ENCODE measurements around the gene PAQR5. TPM values are rescaled to one million over a fixed set of nuclear protein-coding genes. Genes with fewer than 3 reads are reported as not detected.

PAQR5 gene
- total and polyA plus RNA-seq, 2 donors from 2014 or later: 32.7 to 51.3 TPM

DNA sequence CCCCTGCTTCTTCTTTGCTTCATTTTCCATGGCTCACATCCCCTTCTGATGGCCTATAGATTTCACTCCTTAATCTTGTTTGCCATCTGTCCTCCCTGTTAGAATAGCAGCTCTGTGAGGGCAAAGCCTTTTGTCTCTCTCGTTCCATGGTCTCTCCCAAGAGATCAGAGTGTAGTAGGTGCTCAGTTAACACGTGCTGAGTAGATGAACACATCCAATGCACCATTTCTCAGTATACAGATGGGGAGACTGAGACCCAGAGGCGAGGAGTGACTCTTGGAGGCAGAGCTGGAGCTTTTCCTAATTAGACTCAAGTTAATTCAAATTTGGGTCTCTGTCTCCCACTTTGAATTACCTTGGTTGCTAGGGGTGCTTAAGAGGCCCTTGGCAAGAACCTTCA is 4.2 kb downstream of the PAQR5 start:
- H3K27ac ChIP-seq (ENCODE audit: low read depth in 2 of 2, low read length in 2 of 2): peak overlapping the region; percentile 95 to 96
- peaks cover 0 to 11% (median 0%) of the 10 kb centered on the region in 3 donors for H3K36me3 ChIP-seq (ENCODE audit: control insufficient read depth in 2 of 3, insufficient read depth in 3 of 3, low read length in 3 of 3)
- FAIRE-seq (no peak), DNase-seq (no peak)
- intact Hi-C loops (cut with DNase I): no loop called here
- H3K4me3 ChIP-seq (ENCODE audit: low read length in 3 of 3): peak overlapping the region in 1 of 3 donors; percentile 51
- TF ChIP-seq, protein P1, sequence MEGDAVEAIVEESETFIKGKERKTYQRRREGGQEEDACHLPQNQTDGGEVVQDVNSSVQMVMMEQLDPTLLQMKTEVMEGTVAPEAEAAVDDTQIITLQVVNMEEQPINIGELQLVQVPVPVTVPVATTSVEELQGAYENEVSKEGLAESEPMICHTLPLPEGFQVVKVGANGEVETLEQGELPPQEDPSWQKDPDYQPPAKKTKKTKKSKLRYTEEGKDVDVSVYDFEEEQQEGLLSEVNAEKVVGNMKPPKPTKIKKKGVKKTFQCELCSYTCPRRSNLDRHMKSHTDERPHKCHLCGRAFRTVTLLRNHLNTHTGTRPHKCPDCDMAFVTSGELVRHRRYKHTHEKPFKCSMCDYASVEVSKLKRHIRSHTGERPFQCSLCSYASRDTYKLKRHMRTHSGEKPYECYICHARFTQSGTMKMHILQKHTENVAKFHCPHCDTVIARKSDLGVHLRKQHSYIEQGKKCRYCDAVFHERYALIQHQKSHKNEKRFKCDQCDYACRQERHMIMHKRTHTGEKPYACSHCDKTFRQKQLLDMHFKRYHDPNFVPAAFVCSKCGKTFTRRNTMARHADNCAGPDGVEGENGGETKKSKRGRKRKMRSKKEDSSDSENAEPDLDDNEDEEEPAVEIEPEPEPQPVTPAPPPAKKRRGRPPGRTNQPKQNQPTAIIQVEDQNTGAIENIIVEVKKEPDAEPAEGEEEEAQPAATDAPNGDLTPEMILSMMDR (IDR thresholded peaks at IDR 0.05; ENCODE audit: borderline replicate concordance, extremely low read depth, insufficient read depth): no peak
- peaks cover 0 to 43% (median 39%) of the 10 kb centered on the region in 3 donors for H3K4me1 ChIP-seq (ENCODE audit: control insufficient read depth in 2 of 3, insufficient read depth in 2 of 3, low read depth in 1 of 3, low read length in 3 of 3)
- no peaks in the 10 kb centered on the region for H3K9me3 ChIP-seq (ENCODE audit: control insufficient read depth in 2 of 3, insufficient read depth in 1 of 3, low read length in 3 of 3)
- no peaks in the 10 kb centered on the region for H3K27me3 ChIP-seq (ENCODE audit: control insufficient read depth, insufficient read depth, low read length)
- peak overlapping the region in 1 of 3 donors; percentile 62 for H3K9ac ChIP-seq (ENCODE audit: low read length in 3 of 3)

DNA sequence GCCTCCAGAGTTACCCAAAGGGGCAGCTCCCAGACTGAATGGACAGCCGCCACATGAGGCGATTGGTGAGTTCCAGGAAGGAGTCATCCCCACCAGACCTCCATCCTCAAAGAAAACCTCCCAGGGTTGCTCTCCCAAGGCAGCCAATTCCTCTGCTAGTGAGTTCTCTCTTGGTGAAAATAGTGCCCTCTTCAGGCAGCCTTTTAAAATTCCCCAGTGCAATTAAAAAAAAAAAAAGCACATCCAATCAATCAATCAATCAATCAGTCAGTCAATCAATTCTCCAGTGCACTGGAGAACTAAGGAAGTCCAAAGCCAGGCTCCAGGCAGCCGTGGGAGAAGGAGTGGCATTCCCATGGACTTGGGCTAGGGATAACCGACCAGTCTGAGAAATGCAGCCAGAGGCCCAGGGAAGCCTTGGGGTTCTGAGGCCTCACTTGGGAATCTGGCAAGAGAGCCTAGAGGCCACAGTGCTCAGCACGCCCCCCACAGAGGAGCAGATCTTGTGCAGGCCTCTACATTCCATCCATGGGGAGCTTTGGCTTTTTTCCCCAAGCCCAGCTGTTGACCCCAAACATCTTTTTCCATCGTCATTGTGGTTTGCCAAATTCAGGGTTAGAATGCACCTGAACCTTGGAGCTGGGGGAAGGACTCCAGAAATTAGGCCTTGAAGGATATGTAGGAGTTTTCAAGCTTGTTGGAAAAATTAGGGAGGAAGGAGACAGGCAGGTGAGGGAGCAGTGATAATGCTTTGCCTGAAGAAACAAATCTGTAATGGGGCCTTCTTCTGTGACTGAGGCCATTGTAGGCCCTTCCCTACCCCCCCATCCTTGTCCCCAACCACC is 4.8 kb downstream of the PAQR5 start:
- Histone ChIP-seq H3K4me3 (ENCODE audit: low read length in 3 of 3) (no peak overlapping the region), H3K9me3 (ENCODE audit: control insufficient read depth in 2 of 3, insufficient read depth in 1 of 3, low read length in 3 of 3) (no peaks in the 10 kb centered on the region), H3K36me3 (ENCODE audit: control insufficient read depth in 2 of 3, insufficient read depth in 3 of 3, low read length in 3 of 3) (peaks cover 0 to 11% (median 0%) of the 10 kb centered on the region in 3 donors), H3K9ac (ENCODE audit: low read length in 3 of 3) (peak overlapping the region in 2 of 3 donors; percentile 8 to 18), H3K4me1 (ENCODE audit: control insufficient read depth in 2 of 3, insufficient read depth in 2 of 3, low read depth in 1 of 3, low read length in 3 of 3) (peaks cover 0 to 44% (median 43%) of the 10 kb centered on the region in 3 donors), H3K27ac (ENCODE audit: low read depth in 2 of 2, low read length in 2 of 2) (peak overlapping the region; percentile 95 to 96), H3K27me3 (ENCODE audit: control insufficient read depth, insufficient read depth, low read length) (no peaks in the 10 kb centered on the region)
- DNase-seq: peak in 1 of 5 donors; percentile 37
- intact Hi-C loops (cut with DNase I): no loop called here
- TF ChIP-seq, protein P1 (IDR thresholded peaks at IDR 0.05; ENCODE audit: borderline replicate concordance, extremely low read depth, insufficient read depth): no peak
- FAIRE-seq: no peak

DNA sequence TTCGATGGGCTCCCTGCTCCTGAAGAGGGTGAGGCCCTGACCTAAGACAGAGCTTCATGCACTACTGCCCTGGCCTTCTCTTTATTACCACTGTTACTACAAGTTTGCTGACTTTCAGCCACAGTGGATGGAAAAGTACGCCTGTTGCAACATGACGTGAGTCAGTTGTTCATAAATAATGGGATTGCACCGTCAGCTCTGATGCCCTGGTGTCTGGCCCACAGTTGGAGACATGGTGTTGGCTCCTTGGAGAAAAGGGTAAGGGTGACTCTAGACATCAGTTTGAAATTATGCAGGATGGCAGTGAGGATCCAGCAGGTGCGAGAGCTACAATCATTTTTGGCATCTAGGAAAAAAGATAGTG is 5.5 kb downstream of the PAQR5 start:
- peak overlapping the region in 1 of 3 donors; percentile 8 for H3K9ac ChIP-seq (ENCODE audit: low read length in 3 of 3)
- peak overlapping the region in 1 of 3 donors; percentile 16 for H3K4me3 ChIP-seq (ENCODE audit: low read length in 3 of 3)
- H3K27ac ChIP-seq (ENCODE audit: low read depth in 2 of 2, low read length in 2 of 2): peak overlapping the region; percentile 95 to 96
- peaks cover 0 to 47% (median 45%) of the 10 kb centered on the region in 3 donors for H3K4me1 ChIP-seq (ENCODE audit: control insufficient read depth in 2 of 3, insufficient read depth in 2 of 3, low read depth in 1 of 3, low read length in 3 of 3)
- intact Hi-C loops (cut with DNase I): no loop called here
- no peaks in the 10 kb centered on the region for H3K27me3 ChIP-seq (ENCODE audit: control insufficient read depth, insufficient read depth, low read length)
- FAIRE-seq: no peak
- no peaks in the 10 kb centered on the region for H3K9me3 ChIP-seq (ENCODE audit: control insufficient read depth in 2 of 3, insufficient read depth in 1 of 3, low read length in 3 of 3)
- TF ChIP-seq, protein P1 (IDR thresholded peaks at IDR 0.05; ENCODE audit: borderline replicate concordance, extremely low read depth, insufficient read depth): no peak
- DNase-seq: peak in 1 of 5 donors; percentile 43
- H3K36me3 ChIP-seq (ENCODE audit: control insufficient read depth in 2 of 3, insufficient read depth in 3 of 3, low read length in 3 of 3): peaks cover 0 to 11% (median 0%) of the 10 kb centered on the region in 3 donors
